Karpas-422 (cell line): ENCODE results near the gene TRABD2B. TPM values are rescaled to one million over a fixed set of nuclear protein-coding genes. Genes with fewer than 3 reads are reported as not detected.

Experiments used
- DNase-seq: peaks from one replicate; pipeline ENCODE4 v3.0.0-alpha.2; 2015
- H2AFZ ChIP-seq: fragments of 200-600 bp; sonication (generic); 2 replicates; pipeline ENCODE4 v1.6.1; 2014; ENCODE audit warnings: antibody characterized with exemption, low read length, mixed read lengths
- H3K27ac ChIP-seq: fragments of 200-600 bp; sonication (generic); 2 replicates; pipeline ENCODE4 v1.5.1; 2014; ENCODE audit warnings: mild to moderate bottlenecking, low read length, moderate library complexity
- H3K27me3 ChIP-seq: fragments of 200-600 bp; sonication (generic); 2 replicates; pipeline ENCODE4 v1.6.1; 2014; ENCODE audit warnings: low read length, mixed read lengths
- H3K36me3 ChIP-seq: fragments of 200-600 bp; sonication (generic); 2 replicates; pipeline ENCODE4 v1.6.1; 2014; ENCODE audit warnings: low read length, mixed read lengths; ENCODE audit not compliant: insufficient read depth
- H3K4me1 ChIP-seq: fragments of 200-600 bp; sonication (generic); 2 replicates; pipeline ENCODE4 v1.6.1; 2014; ENCODE audit warnings: mild to moderate bottlenecking, low read length, mixed read lengths
- H3K4me2 ChIP-seq: fragments of 200-600 bp; sonication (generic); 2 replicates; pipeline ENCODE4 v1.6.1; 2014; ENCODE audit warnings: low read length, low read depth, mild to moderate bottlenecking; ENCODE audit not compliant: poor library complexity, severe bottlenecking
- H3K4me3 ChIP-seq: fragments of 200-600 bp; sonication (generic); 2 replicates; pipeline ENCODE4 v1.5.1; 2014; ENCODE audit warnings: mild to moderate bottlenecking, antibody characterized with exemption, low read length, mixed read lengths
- H3K79me2 ChIP-seq: fragments of 200-600 bp; sonication (generic); 2 replicates; pipeline ENCODE4 v1.6.1; 2014; ENCODE audit warnings: mild to moderate bottlenecking, low read length, mixed read lengths
- H3K9ac ChIP-seq: fragments of 200-600 bp; sonication (generic); 2 replicates; pipeline ENCODE4 v1.6.0; 2014; ENCODE audit warnings: low read length
- H3K9me2 ChIP-seq: fragments of 200-600 bp; sonication (generic), shearing (Covaris generic); replicated peaks from 2 replicates; pipeline ENCODE4 v1.6.0; 2014; ENCODE audit warnings: mild to moderate bottlenecking, low read length, moderate library complexity; ENCODE audit not compliant: insufficient read depth
- H3K9me3 ChIP-seq: fragments of 300-700, 200-600 bp; sonication (generic); 2 replicates; pipeline ENCODE4 v1.6.1; 2014; ENCODE audit warnings: low read length, mixed read lengths
- H4K20me1 ChIP-seq: fragments of 200-600 bp; sonication (generic); 2 replicates; pipeline ENCODE4 v1.6.1; 2014; ENCODE audit warnings: mild to moderate bottlenecking, antibody characterized with exemption, low read length, low read depth; ENCODE audit not compliant: insufficient read depth
- total RNA-seq: library from RNA; depleted of rRNA; stranded (reverse); fragments of >200 nt; shearing (Covaris generic); gene quantifications from 2 replicates; pipeline ENCODE4 v1.2.3, GENCODE V29; 2014; ENCODE audit warnings: low replicate concordance

Gene TRABD2B
- total RNA-seq, 1 experiment from 2014 or later, result not detected

- Histone ChIP-seq H3K27ac (no peak overlapping the region), H3K36me3 (no peaks in the 10 kb centered on the region), H3K27me3 (no peaks in the 10 kb centered on the region), H3K9ac (no peak overlapping the region), H4K20me1 (no peaks in the 10 kb centered on the region), H3K9me3 (no peaks in the 10 kb centered on the region), H3K4me1 (no peaks in the 10 kb centered on the region), H3K4me3 (no peak overlapping the region), H2AFZ (no peak overlapping the region), H3K79me2 (no peaks in the 10 kb centered on the region), H3K4me2 (no peak overlapping the region), H3K9me2 (no peaks in the 10 kb centered on the region)
- no peak for DNase-seq
Observed at GRCh38 chr1:47993416-47993740, 3.8 kb downstream of the TRABD2B start.

- Histone ChIP-seq H3K27me3 (no peaks in the 10 kb centered on the region), H2AFZ (no peak overlapping the region), H4K20me1 (no peaks in the 10 kb centered on the region), H3K4me1 (no peaks in the 10 kb centered on the region), H3K9me3 (no peaks in the 10 kb centered on the region), H3K4me2 (no peak overlapping the region), H3K9me2 (no peaks in the 10 kb centered on the region), H3K36me3 (no peaks in the 10 kb centered on the region), H3K4me3 (no peak overlapping the region), H3K79me2 (no peaks in the 10 kb centered on the region), H3K27ac (no peak overlapping the region), H3K9ac (no peak overlapping the region)
- DNase-seq, result no peak
Observed at GRCh38 chr1:47992720-47993415, 4.3 kb downstream of the TRABD2B start.

GRCh38 chr1:47991673-47992072 lies 5.5 kb downstream of the TRABD2B start:
- no peak overlapping the region for H3K9ac ChIP-seq
- H4K20me1 ChIP-seq, result no peaks in the 10 kb centered on the region
- no peak overlapping the region for H3K4me3 ChIP-seq
- no peaks in the 10 kb centered on the region for H3K9me3 ChIP-seq
- no peak overlapping the region for H2AFZ ChIP-seq
- H3K9me2 ChIP-seq, result no peaks in the 10 kb centered on the region
- H3K27ac ChIP-seq, result no peak overlapping the region
- no peaks in the 10 kb centered on the region for H3K36me3 ChIP-seq
- no peaks in the 10 kb centered on the region for H3K4me1 ChIP-seq
- DNase-seq, result no peak
- H3K79me2 ChIP-seq, result no peaks in the 10 kb centered on the region
- no peak overlapping the region for H3K4me2 ChIP-seq
- H3K27me3 ChIP-seq, result no peaks in the 10 kb centered on the region

GRCh38 chr1:47991187-47991586 lies 6.0 kb downstream of the TRABD2B start:
- Histone ChIP-seq H3K9me2 (no peaks in the 10 kb centered on the region), H2AFZ (no peak overlapping the region), H3K27me3 (no peaks in the 10 kb centered on the region)

GRCh38 chr1:47990286-47990685 lies 6.9 kb downstream of the TRABD2B start:
- DNase-seq, result no peak
- Histone ChIP-seq H3K27me3 (no peaks in the 10 kb centered on the region), H4K20me1 (no peaks in the 10 kb centered on the region), H3K79me2 (no peaks in the 10 kb centered on the region), H3K27ac (no peak overlapping the region), H3K9me2 (no peaks in the 10 kb centered on the region), H3K4me2 (no peak overlapping the region), H3K9me3 (no peaks in the 10 kb centered on the region), H3K4me3 (no peak overlapping the region), H3K4me1 (no peaks in the 10 kb centered on the region), H3K36me3 (no peaks in the 10 kb centered on the region), H2AFZ (no peak overlapping the region), H3K9ac (no peak overlapping the region)

More at GRCh38 chr1:47991187-47991586, 6.0 kb downstream of the TRABD2B start:
- DNase-seq, result no peak
- no peak overlapping the region for H3K27ac ChIP-seq
- H3K4me2 ChIP-seq, result no peak overlapping the region
- no peak overlapping the region for H3K9ac ChIP-seq
- no peaks in the 10 kb centered on the region for H3K4me1 ChIP-seq
- H4K20me1 ChIP-seq, result no peaks in the 10 kb centered on the region
- H3K4me3 ChIP-seq, result no peak overlapping the region
- no peaks in the 10 kb centered on the region for H3K9me3 ChIP-seq
- no peaks in the 10 kb centered on the region for H3K79me2 ChIP-seq
- no peaks in the 10 kb centered on the region for H3K36me3 ChIP-seq

GRCh38 chr1:47987601-47988000 lies 9.6 kb downstream of the TRABD2B start:
- no peaks in the 10 kb centered on the region for H3K9me3 ChIP-seq
- H4K20me1 ChIP-seq, result no peaks in the 10 kb centered on the region
- no peak overlapping the region for H3K4me3 ChIP-seq
- no peak overlapping the region for H3K4me2 ChIP-seq
- no peak overlapping the region for H3K9ac ChIP-seq
- DNase-seq, result no peak
- no peak overlapping the region for H2AFZ ChIP-seq
- H3K79me2 ChIP-seq, result no peaks in the 10 kb centered on the region
- H3K36me3 ChIP-seq, result no peaks in the 10 kb centered on the region
- H3K27me3 ChIP-seq, result no peaks in the 10 kb centered on the region
- H3K9me2 ChIP-seq, result no peaks in the 10 kb centered on the region
- H3K4me1 ChIP-seq, result no peaks in the 10 kb centered on the region
- H3K27ac ChIP-seq, result no peak overlapping the region

- Histone ChIP-seq H2AFZ (no peak overlapping the region), H3K4me1 (no peaks in the 10 kb centered on the region), H3K9me2 (no peaks in the 10 kb centered on the region), H3K27ac (no peak overlapping the region), H3K4me2 (no peak overlapping the region), H3K4me3 (no peak overlapping the region), H3K79me2 (no peaks in the 10 kb centered on the region), H3K36me3 (no peaks in the 10 kb centered on the region), H4K20me1 (no peaks in the 10 kb centered on the region), H3K9me3 (no peaks in the 10 kb centered on the region), H3K27me3 (no peaks in the 10 kb centered on the region), H3K9ac (no peak overlapping the region)
- DNase-seq, result no peak
Observed at GRCh38 chr1:47986761-47987200, 10.4 kb downstream of the TRABD2B start.

GRCh38 chr1:47985018-47985417 lies 12.2 kb downstream of the TRABD2B start:
- no peak for DNase-seq
- no peaks in the 10 kb centered on the region for H3K36me3 ChIP-seq
- no peaks in the 10 kb centered on the region for H3K79me2 ChIP-seq
- H3K9me3 ChIP-seq, result no peaks in the 10 kb centered on the region
- H3K9ac ChIP-seq, result no peak overlapping the region
- no peak overlapping the region for H3K4me2 ChIP-seq
- H3K9me2 ChIP-seq, result no peaks in the 10 kb centered on the region
- H4K20me1 ChIP-seq, result no peaks in the 10 kb centered on the region
- H3K27ac ChIP-seq, result no peak overlapping the region
- H3K4me1 ChIP-seq, result no peaks in the 10 kb centered on the region
- no peak overlapping the region for H3K4me3 ChIP-seq
- H2AFZ ChIP-seq, result no peak overlapping the region
- no peaks in the 10 kb centered on the region for H3K27me3 ChIP-seq
